GM19468 (cell line): Measurements from ENCODE around the gene CPEB3.
"Not testable (repeated sequence)": the region's sequence is repeated elsewhere in the genome, so short reads cannot be mapped to it uniquely, and the experiment has no call there.

Source experiments
- ATAC-seq: cut with Tn5 transposase; IDR thresholded peaks from one replicate; pipeline ENCODE4 v1.9.1; 2021; ENCODE audit warnings: mild to moderate bottlenecking, moderate library complexity, moderate number of reproducible peaks; ENCODE audit not compliant: unreplicated experiment; ENCODE audit errors: extremely low read depth

CPEB3 gene

GRCh38 chr10:92156874-92157773, 133.8 kb downstream of the CPEB3 start:
- no peak for ATAC-seq

- ATAC-seq: no peak
Measured at GRCh38 chr10:92150823-92151222, 140.1 kb downstream of the CPEB3 start.

GRCh38 chr10:92149261-92149660, 141.6 kb downstream of the CPEB3 start:
- no peak for ATAC-seq

- no peak for ATAC-seq
Measured at GRCh38 chr10:92146781-92147180, 144.1 kb downstream of the CPEB3 start.

GRCh38 chr10:92146107-92146506, 144.8 kb downstream of the CPEB3 start:
- no peak for ATAC-seq

- peak; percentile 73 for ATAC-seq
Measured at GRCh38 chr10:92142949-92143348, 147.9 kb downstream of the CPEB3 start.

- no peak for ATAC-seq
Measured at GRCh38 chr10:92142512-92142911, 148.4 kb downstream of the CPEB3 start.

- not testable (repeated sequence) for ATAC-seq
Measured at GRCh38 chr10:92141147-92141546, 149.7 kb downstream of the CPEB3 start.

GRCh38 chr10:92134049-92134448, 156.8 kb downstream of the CPEB3 start:
- not testable (repeated sequence) for ATAC-seq

GRCh38 chr10:92131275-92131820, 159.5 kb downstream of the CPEB3 start:
- ATAC-seq: no peak

GRCh38 chr10:92130622-92131274, 160.1 kb downstream of the CPEB3 start:
- no peak for ATAC-seq

- no peak for ATAC-seq
Measured at GRCh38 chr10:92126100-92126650, 164.7 kb downstream of the CPEB3 start.

GRCh38 chr10:92125144-92125543, 165.7 kb downstream of the CPEB3 start:
- no peak for ATAC-seq

GRCh38 chr10:92124616-92125143, 166.2 kb downstream of the CPEB3 start:
- ATAC-seq: no peak

GRCh38 chr10:92124020-92124419, 166.9 kb downstream of the CPEB3 start:
- no peak for ATAC-seq

- ATAC-seq: no peak
Measured at GRCh38 chr10:92122941-92123450, 167.9 kb downstream of the CPEB3 start.

GRCh38 chr10:92121686-92122492, 169.0 kb downstream of the CPEB3 start:
- ATAC-seq: no peak

- no peak for ATAC-seq
Measured at GRCh38 chr10:92119340-92119739, 171.5 kb downstream of the CPEB3 start.

GRCh38 chr10:92114917-92115316, 176.0 kb downstream of the CPEB3 start:
- not testable (repeated sequence) for ATAC-seq
